ENCODE measurements around the gene IMMP2L. TPM values are rescaled to one million over a fixed set of nuclear protein-coding genes. Genes with fewer than 3 reads are reported as not detected.
"Not testable (repeated sequence)": the region's sequence is repeated elsewhere in the genome, so short reads cannot be mapped to it uniquely, and the experiment has no call there.

The IMMP2L gene
- total RNA-seq, 2 experiments from 2014 or later, result 8.9 to 18.7 TPM

DNA sequence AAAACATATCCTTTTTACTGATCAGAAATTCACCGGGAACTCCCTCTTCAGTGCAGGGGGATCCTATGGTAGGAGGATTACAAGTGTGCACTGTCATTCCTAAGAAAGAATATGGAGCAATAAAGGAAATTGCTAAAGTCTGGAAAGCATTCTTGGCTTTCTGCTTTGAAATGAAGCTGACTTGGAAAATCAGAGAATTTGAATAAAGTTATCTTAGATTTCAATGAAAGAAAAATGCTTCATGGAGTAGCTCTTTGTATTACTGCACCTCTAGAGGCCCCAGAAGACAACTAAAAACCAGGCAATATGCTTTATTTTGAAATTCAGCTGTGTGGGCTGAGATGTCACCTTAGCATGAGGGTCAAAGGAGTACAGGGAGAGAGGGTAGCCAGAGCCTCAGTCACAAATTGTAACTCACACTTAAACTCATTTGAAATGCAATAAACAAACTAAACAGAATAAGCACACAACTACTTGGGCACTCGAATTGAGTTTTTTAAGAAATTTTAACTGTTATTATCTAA, 102.5 kb downstream of the IMMP2L start:
- Mint-ChIP-seq H3K4me3 (no peak overlapping the region), H3K9me3 (no peaks in the 10 kb centered on the region), H3K36me3 (ENCODE audit: low read depth) (no peaks in the 10 kb centered on the region), H3K27ac (no peak overlapping the region), H3K27me3 (no peaks in the 10 kb centered on the region), H3K4me1 (ENCODE audit: low read depth) (no peaks in the 10 kb centered on the region)
- Histone ChIP-seq H3K4me3 (ENCODE audit: low read length) (no peak overlapping the region), H3K27ac (ENCODE audit: low read depth in 1 of 2, low read length in 2 of 2) (no peak overlapping the region), H3K27me3 (ENCODE audit: control insufficient read depth in 1 of 2, insufficient read depth in 2 of 2, low read length in 2 of 2) (no peaks in the 10 kb centered on the region), H3K36me3 (ENCODE audit: insufficient read depth, low read length) (no peaks in the 10 kb centered on the region), H3K4me1 (ENCODE audit: insufficient read depth, low read length) (no peaks in the 10 kb centered on the region), H3K9me3 (ENCODE audit: control insufficient read depth in 1 of 2, insufficient read depth in 1 of 2, low read length in 2 of 2) (peaks cover 0 to 3% of the 10 kb centered on the region in 2 experiments)
- ChIA-PET CTCF (no interaction called here), POLR2A (interaction anchor here (0.6 kb wide), 1 partner anchor 1410 kb away, joined by 4 read pairs; no protein-coding TSS in a partner anchor)
- DNase-seq (no peak), ATAC-seq (ENCODE audit: poor library complexity) (no peak)
- TF ChIP-seq, protein P1, sequence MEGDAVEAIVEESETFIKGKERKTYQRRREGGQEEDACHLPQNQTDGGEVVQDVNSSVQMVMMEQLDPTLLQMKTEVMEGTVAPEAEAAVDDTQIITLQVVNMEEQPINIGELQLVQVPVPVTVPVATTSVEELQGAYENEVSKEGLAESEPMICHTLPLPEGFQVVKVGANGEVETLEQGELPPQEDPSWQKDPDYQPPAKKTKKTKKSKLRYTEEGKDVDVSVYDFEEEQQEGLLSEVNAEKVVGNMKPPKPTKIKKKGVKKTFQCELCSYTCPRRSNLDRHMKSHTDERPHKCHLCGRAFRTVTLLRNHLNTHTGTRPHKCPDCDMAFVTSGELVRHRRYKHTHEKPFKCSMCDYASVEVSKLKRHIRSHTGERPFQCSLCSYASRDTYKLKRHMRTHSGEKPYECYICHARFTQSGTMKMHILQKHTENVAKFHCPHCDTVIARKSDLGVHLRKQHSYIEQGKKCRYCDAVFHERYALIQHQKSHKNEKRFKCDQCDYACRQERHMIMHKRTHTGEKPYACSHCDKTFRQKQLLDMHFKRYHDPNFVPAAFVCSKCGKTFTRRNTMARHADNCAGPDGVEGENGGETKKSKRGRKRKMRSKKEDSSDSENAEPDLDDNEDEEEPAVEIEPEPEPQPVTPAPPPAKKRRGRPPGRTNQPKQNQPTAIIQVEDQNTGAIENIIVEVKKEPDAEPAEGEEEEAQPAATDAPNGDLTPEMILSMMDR (IDR thresholded peaks at IDR 0.05), result no peak
- intact Hi-C loops (cut with DNase I, micrococcal nuclease), result no loop called here

DNA sequence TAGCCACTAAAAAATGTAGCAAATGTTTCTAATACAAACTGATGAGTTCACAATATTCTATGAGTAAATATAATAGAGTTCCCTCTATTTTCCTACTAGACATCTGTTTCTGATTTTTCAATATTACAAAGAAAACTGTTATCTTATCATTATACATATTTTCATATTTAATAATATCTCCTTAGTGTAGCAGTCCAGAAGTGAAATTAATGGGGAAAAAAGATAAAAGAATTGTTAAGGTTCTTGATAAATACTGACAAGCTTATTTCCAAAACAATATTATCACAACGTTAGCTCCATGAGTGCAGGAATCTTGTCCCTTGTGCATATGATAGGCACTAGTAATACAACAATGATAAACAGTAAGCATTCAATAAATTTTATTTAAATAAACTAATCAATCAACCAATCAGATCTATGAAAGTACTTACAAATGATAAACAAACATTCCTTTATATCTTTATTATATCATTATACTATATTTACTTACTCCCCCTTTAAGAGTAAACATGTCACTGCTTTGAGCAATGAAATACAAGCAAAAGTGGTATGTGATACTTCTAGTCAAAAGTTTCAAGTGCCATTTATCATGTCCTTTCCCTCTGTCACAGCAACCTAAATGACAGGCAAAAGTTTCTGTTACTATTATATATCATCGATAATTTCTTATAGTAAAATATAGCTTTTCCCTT, 103.1 kb downstream of the IMMP2L start:
- H3K36me3 Mint-ChIP-seq (ENCODE audit: low read depth), result no peaks in the 10 kb centered on the region
- Histone ChIP-seq H3K4me3 (ENCODE audit: low read length) (no peak overlapping the region), H3K27me3 (ENCODE audit: control insufficient read depth in 1 of 2, insufficient read depth in 2 of 2, low read length in 2 of 2) (no peaks in the 10 kb centered on the region), H3K27ac (ENCODE audit: low read depth in 1 of 2, low read length in 2 of 2) (no peak overlapping the region), H3K9me3 (ENCODE audit: control insufficient read depth in 1 of 2, insufficient read depth in 1 of 2, low read length in 2 of 2) (no peaks in the 10 kb centered on the region), H3K4me1 (ENCODE audit: insufficient read depth, low read length) (no peaks in the 10 kb centered on the region), H3K36me3 (ENCODE audit: insufficient read depth, low read length) (no peaks in the 10 kb centered on the region)
- H3K4me3 Mint-ChIP-seq, result no peak overlapping the region
- H3K27me3 Mint-ChIP-seq, result no peaks in the 10 kb centered on the region
- intact Hi-C loops (cut with DNase I, micrococcal nuclease), result no loop called here
- no peak overlapping the region for H3K27ac Mint-ChIP-seq
- no peaks in the 10 kb centered on the region for H3K4me1 Mint-ChIP-seq (ENCODE audit: low read depth)
- TF ChIP-seq, protein P1 (IDR thresholded peaks at IDR 0.05), result no peak
- ATAC-seq (ENCODE audit: poor library complexity), result no peak
- H3K9me3 Mint-ChIP-seq, result no peaks in the 10 kb centered on the region
- POLR2A ChIA-PET, result interaction anchor here (0.6 kb wide), 1 partner anchor 1410 kb away, joined by 4 read pairs; no protein-coding TSS in a partner anchor
- CTCF ChIA-PET, result no interaction called here
- DNase-seq, result no peak

DNA sequence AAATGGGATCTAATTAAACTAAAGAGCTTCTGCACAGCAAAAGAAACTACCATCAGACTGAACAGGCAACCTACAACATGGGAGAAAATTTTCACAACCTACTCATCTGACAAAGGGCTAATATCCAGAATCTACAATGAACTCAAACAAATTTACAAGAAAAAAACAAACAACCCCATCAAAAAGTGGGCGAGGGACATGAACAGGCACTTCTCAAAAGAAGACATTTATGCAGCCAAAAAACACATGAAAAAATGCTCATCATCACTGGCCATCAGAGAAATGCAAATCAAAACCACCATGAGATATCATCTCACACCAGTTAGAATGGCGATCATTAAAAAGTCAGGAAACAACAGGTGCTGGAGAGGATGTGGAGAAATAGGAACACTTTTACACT, 111.6 kb downstream of the IMMP2L start:
- H3K4me1 Mint-ChIP-seq (ENCODE audit: low read depth); H3K9me3 ChIP-seq (ENCODE audit: control insufficient read depth in 1 of 2, insufficient read depth in 1 of 2, low read length in 2 of 2); ATAC-seq (ENCODE audit: poor library complexity); H3K9me3 Mint-ChIP-seq; H3K4me3 Mint-ChIP-seq; H3K4me1 ChIP-seq (ENCODE audit: insufficient read depth, low read length); H3K27ac ChIP-seq (ENCODE audit: low read depth in 1 of 2, low read length in 2 of 2); intact Hi-C loops (cut with DNase I, micrococcal nuclease); H3K27me3 ChIP-seq (ENCODE audit: control insufficient read depth in 1 of 2, insufficient read depth in 2 of 2, low read length in 2 of 2); CTCF ChIA-PET; POLR2A ChIA-PET; H3K27ac Mint-ChIP-seq; H3K4me3 ChIP-seq (ENCODE audit: low read length); H3K36me3 ChIP-seq (ENCODE audit: insufficient read depth, low read length); DNase-seq; H3K27me3 Mint-ChIP-seq: not testable (repeated sequence)
- H3K36me3 Mint-ChIP-seq (ENCODE audit: low read depth), result peaks cover 20% of the 10 kb centered on the region

DNA sequence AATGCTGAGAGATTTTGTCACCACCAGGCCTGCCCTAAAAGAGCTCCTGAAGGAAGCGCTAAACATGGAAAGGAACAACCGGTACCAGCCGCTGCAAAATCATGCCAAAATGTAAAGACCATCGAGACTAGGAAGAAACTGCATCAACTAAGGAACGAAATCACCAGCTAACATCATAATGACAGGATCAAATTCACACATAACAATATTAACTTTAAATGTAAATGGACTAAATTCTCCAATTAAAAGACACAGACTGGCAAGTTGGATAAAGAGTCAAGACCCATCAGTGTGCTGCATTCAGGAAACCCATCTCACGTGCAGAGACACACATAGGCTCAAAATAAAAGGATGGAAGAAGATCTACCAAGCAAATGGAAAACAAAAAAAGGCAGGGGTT, 114.8 kb downstream of the IMMP2L start:
- H3K4me1 Mint-ChIP-seq (ENCODE audit: low read depth); H3K9me3 Mint-ChIP-seq; H3K4me1 ChIP-seq (ENCODE audit: insufficient read depth, low read length); H3K36me3 ChIP-seq (ENCODE audit: insufficient read depth, low read length); H3K4me3 Mint-ChIP-seq; DNase-seq; H3K9me3 ChIP-seq (ENCODE audit: control insufficient read depth in 1 of 2, insufficient read depth in 1 of 2, low read length in 2 of 2); H3K27me3 Mint-ChIP-seq; POLR2A ChIA-PET; H3K4me3 ChIP-seq (ENCODE audit: low read length); H3K27me3 ChIP-seq (ENCODE audit: control insufficient read depth in 1 of 2, insufficient read depth in 2 of 2, low read length in 2 of 2); ATAC-seq (ENCODE audit: poor library complexity); H3K27ac ChIP-seq (ENCODE audit: low read depth in 1 of 2, low read length in 2 of 2); H3K27ac Mint-ChIP-seq; intact Hi-C loops (cut with DNase I, micrococcal nuclease); CTCF ChIA-PET: not testable (repeated sequence)
- peaks cover 19% of the 10 kb centered on the region for H3K36me3 Mint-ChIP-seq (ENCODE audit: low read depth)
